Skin epidermis (tissue), 12 donors: ENCODE results near the gene LCN12.

Experiments
- H3K27ac ChIP-seq, 21 experiments: fragments of 200-600 bp; sonication (generic) in 11 of 21; one replicate each; pipeline ENCODE4 v1.5.0; 2020; ENCODE audit warnings: mild to moderate bottlenecking in 3 of 21, inconsistent platforms in 2 of 21, moderate library complexity in 2 of 21
- H3K4me3 ChIP-seq, 7 experiments: fragments of 200-600 bp; sonication (generic) in 2 of 7; one replicate each; pipeline ENCODE4 v1.5.0; 2020; ENCODE audit warnings: inconsistent platforms in 2 of 7, mild to moderate bottlenecking in 2 of 7, moderate library complexity in 1 of 7

The LCN12 gene

GRCh38 chr9:136954270-136955083, 2.4 kb downstream of the LCN12 start:
- H3K27ac ChIP-seq: no peak overlapping the region
- H3K4me3 ChIP-seq: no peak overlapping the region

GRCh38 chr9:136955202-136955942, 3.3 kb downstream of the LCN12 start:
- Histone ChIP-seq H3K4me3 (no peak overlapping the region), H3K27ac (no peak overlapping the region)

DNA sequence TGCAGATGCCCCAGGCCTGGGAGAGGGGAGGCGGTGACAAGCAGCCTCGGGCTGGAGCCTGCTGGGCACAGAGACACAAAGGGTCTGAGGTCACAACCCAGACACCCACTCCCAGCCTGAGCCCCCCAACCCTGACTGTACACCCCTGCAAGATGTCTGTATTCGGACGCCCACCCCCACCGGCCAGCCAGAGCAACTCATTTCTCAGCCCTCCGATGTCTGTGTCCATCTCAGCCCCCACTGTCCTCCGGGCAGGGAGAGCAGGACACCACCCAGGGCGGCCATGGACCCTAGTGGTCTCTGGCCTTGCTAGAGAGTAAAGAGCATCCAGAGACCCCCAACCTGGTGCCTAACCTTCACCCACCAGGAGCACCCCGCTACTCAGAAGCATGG, 3.9 kb downstream of the LCN12 start:
- Histone ChIP-seq H3K4me3 (no peak overlapping the region), H3K27ac (no peak overlapping the region)

- Histone ChIP-seq H3K4me3 (no peak overlapping the region), H3K27ac (no peak overlapping the region)
Measured at GRCh38 chr9:136956604-136957003, 4.5 kb downstream of the LCN12 start.

GRCh38 chr9:136957461-136957860, 5.4 kb downstream of the LCN12 start:
- H3K27ac ChIP-seq: no peak overlapping the region
- no peak overlapping the region for H3K4me3 ChIP-seq

DNA sequence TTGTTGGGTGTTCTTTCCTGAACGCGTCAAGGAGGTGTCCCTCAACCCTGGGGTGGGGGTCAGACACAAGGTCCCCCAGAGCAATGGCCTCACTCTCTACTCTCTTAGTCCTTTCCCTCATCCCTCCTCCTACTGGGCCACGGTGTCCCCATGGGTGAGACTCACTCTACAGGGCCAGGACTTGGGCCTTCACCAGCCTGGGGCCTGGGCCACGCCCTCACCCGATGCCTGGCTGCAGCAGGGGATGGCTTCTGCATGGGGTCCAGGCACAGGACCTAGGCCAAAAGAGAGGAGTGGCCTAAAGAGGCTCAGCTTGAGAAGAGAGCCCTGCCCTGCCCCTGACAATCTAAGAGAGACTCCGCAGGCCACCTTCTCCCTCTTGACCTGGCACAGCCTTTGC, 5.8 kb downstream of the LCN12 start:
- no peak overlapping the region for H3K27ac ChIP-seq
- H3K4me3 ChIP-seq: no peak overlapping the region

DNA sequence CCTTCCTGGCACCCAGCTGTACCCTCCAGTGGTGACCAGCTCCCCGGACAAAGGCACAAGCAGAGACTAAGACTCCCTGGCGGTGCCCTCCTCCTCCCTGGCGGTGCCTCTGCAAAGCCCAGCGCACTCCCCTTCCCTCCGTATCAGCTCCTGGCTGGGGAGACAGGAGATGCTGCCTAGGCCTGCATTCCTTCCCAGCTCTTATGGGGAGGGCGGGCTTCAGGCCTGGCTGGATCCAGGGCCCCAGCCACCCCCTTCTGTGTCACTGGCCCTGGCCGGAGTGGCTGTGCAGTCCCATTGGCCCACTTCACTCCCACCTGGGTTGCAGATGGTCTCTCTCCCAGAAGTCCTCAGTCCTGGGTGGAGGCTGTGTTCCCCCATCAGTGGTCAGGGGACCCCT, 6.4 kb downstream of the LCN12 start:
- Histone ChIP-seq H3K4me3 (no peak overlapping the region), H3K27ac (no peak overlapping the region)

GRCh38 chr9:136958898-136959850, 7.1 kb downstream of the LCN12 start:
- peak overlapping the region in 6 of 21 experiments; percentile 12 to 80 (median 53) for H3K27ac ChIP-seq
- H3K4me3 ChIP-seq: no peak overlapping the region

DNA sequence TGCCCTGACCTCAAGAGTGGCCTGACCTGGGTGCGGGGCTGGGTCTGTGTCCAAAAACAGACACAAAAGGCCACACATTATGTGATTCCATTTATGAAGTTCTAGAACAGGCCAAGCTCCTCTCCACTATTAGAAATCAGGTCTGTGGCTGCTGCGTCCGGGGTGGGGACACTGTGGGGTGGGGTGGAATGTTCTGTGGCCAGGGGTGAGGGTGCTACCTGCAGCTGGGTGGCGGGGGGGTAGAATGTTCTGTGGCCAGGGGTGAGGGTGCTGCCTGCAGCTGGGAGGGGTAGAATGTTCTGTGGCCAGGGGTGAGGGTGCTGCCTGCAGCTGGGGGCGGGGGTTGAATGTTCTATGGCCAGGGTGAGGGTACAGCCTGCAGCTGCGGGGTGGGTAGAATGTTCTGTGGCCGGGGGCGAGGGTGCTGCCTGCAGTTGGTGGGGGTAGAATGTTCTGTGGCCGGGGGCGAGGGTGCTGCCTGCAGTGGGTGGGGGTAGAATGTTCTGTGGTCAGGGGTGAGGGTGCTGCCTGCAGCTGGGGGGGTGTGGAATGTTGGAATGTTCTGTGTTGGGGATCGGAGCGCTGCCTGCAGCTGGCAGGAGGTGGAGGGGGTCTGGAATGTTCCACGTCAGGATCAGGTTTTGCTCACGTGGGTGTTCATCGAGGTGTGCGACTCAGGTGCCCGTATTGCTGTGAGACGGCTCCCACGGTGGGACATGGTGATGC, 8.3 kb downstream of the LCN12 start:
- H3K4me3 ChIP-seq: no peak overlapping the region
- peak overlapping the region in 4 of 21 experiments; percentile 46 to 80 (median 64) for H3K27ac ChIP-seq

DNA sequence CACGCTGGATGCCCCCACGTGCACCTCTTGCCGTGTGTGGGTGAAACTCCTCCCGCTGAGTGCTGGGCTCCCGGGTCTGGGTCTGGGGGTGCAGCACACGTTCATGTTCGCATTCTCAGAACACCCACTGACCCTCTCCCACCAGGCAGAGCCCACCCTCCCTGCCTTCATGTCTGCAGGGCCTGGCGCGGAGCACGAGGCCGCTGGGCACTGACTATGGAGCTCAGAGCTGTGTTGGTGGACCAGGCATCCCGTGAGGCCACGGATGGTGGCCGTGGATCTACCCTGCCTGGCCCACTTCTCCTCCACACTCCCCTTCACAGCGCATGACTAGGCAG, 8.8 kb downstream of the LCN12 start:
- H3K27ac ChIP-seq: peak overlapping the region in 4 of 21 experiments; percentile 16 to 69 (median 45)
- H3K4me3 ChIP-seq: no peak overlapping the region

DNA sequence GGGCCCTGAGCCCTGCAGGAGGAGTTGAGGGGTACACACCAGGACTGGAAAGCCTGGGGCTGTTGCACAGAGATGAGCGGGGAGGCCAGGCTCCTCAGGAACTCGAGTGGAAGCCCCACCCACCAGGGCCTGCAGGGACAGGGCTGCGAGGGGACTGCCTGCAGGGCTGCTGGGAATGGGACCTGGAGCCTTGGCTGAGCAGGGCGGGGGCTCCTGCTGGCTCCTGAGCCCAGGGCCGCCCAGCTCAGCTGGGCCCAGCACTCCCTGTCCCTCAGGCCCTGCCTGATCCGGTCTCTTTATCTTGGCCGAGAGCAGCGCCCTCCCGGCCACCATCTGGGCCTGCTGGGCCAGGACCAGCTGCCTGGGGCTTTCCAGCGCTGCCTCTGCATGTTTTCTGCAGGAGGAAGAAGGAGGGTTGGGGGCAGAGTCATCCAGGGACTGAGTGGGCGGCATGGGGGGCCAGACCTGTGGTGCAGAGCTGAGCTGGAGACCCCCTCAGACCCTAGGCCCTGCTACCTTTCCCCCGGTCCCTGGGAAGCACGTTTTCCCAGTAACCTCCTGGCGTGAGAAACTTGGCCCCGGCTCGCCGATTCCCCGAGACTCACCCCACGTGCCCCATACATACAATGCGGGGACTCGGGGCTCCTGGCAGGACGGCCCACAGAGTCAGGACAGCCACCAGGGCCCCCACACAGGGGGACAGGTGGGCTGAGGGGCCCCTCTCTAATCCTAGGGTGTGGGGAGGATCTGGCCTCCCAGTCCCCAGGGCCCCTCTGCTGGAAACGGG, 9.4 kb downstream of the LCN12 start:
- Histone ChIP-seq H3K27ac (peak overlapping the region in 9 of 21 experiments; percentile 12 to 69 (median 39)), H3K4me3 (no peak overlapping the region)

GRCh38 chr9:136962163-136962562, 10.1 kb downstream of the LCN12 start:
- H3K4me3 ChIP-seq: no peak overlapping the region
- peak overlapping the region in 5 of 21 experiments; percentile 12 to 69 (median 51) for H3K27ac ChIP-seq

DNA sequence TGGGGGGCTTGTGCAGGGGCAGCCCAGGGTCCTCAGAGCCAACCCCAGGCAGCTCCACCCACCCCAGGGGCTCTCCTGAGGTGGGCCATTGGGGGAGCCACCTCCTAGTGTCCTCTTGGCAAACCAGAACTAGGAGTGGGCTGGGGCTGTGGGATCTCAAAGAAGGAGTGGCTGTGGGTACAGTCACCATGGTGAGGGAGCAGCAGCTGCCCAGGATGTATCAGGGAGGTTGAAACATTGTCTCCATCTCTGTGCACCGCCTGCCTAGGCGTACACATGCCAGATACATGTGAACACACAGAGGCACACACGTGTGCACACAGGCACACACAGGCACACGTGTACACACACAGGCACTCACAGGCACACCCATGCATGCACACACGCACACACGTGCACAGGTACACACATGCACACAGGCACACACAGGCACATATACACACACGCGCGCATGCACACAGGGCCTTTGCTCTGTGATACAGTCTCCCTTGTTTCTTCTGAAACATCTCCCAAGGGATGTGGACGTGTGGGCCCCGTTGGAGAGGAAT, 10.7 kb downstream of the LCN12 start:
- Histone ChIP-seq H3K27ac (peak overlapping the region in 1 of 21 experiments; percentile 69), H3K4me3 (no peak overlapping the region)

GRCh38 chr9:136963341-136963740, 11.3 kb downstream of the LCN12 start:
- H3K27ac ChIP-seq: peak overlapping the region in 3 of 21 experiments; percentile 0 to 37 (median 8)
- H3K4me3 ChIP-seq: no peak overlapping the region

DNA sequence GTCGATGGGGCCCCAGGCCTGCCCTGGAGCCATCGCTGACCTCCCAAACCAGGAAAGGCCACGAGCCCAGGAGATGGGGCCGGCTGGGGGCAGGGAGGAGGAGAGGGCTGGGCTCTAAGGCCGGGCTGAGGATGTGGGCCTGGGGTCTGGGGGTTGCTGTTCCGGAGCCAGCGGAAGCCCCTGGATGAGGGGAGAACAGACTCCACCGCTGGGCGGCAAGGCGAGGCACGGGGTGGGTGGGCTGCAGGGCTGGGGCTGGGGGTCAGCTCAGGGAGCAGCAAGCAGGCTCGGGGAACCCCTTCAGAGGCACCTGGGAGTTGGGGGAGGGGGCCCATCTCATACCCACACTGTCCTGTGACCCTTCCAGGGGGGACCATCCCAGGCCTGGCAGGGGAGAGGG, 11.7 kb downstream of the LCN12 start:
- H3K4me3 ChIP-seq: no peak overlapping the region
- peak overlapping the region in 5 of 21 experiments; percentile 0 to 51 (median 11) for H3K27ac ChIP-seq

GRCh38 chr9:136964171-136964689, 12.2 kb downstream of the LCN12 start:
- Histone ChIP-seq H3K27ac (peak overlapping the region in 4 of 21 experiments; percentile 0 to 51 (median 10)), H3K4me3 (no peak overlapping the region)

DNA sequence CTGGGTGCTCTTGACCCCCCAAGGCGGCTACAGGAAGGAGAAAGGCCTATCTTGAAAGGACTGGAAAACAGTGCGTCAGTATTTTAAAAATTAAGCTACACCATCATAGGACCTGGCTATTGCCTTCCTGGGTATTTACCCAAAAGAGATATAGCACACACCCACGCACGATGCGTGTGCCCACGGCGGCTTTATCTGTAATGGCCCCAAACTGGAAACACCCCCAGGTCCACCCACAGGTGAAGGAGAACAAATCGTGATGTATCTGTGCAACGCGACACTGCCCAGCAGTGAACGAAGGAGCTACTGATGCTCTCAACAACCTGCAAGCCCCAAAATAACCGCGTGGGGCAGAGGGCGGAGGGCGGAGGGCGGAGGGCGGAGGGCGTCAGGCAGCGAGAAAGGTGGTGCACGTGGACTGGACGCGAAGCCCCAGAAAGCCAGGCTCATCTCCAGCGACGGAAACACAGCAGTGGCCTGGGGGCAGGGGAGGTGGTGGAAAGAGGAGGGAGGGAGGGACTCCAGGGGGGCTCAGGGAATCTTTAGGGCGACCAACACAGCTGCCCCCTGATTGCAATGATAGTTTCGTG, 12.9 kb downstream of the LCN12 start:
- H3K27ac ChIP-seq: no peak overlapping the region
- no peak overlapping the region for H3K4me3 ChIP-seq
